Measurements from ENCODE around the gene FBXO15.

The FBXO15 gene

DNA sequence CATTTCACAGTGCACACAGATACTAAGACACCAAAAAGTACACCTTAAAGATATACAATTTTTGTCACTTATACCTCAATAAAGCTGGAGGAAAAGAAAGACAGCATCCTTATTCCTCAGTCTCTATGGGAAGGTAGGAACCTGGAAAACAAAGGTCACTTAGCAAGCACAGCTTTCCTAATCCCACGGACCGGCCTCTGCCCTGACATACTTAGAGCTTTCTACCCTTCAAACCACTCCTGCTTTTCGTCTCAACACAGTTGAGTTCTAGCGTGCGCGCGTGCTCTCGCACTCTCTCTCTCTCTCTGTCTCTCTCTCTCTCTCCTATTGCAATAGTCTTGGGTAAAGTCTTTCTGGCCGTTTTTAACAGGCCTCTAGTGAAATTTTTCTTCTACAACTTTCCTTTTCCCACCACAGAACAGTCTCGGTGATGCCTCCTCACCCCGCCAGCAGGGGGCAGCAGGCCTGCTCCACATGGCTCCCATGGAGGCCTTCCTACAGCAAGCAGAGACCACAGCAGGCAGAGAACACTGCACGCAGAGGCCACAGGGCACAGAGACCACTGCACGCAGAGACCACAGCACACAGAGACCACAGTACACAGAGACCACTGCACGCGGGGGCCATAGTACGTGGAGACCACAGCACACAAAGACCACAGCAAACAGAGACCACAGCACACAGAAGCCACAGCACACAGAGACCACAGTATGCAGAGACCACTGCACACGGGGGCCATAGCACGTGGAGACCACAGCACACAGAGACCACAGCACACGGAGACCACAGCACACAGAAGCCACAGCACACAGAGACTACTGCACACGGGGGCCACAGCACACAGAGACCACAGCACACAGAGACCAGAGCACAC, 106.9 kb downstream of the FBXO15 start:
- DNase-seq: peak; percentile 9

GRCh38 chr18:74040008-74040407, 107.6 kb downstream of the FBXO15 start:
- no peak for DNase-seq

GRCh38 chr18:74029161-74029560, 118.5 kb downstream of the FBXO15 start:
- no peak for DNase-seq
